Thyroid gland (tissue), 4 donors: Measurements from ENCODE around the gene FAM171A1. TPM values are rescaled to one million over a fixed set of nuclear protein-coding genes. Genes with fewer than 3 reads are reported as not detected.

Source experiments
- DNase-seq, 2 donors: peaks; one replicate each; pipeline ENCODE4 v3.0.0-alpha.2; 2019
- H3K27ac ChIP-seq, 3 donors: fragments of 200-600 bp; sonication (generic); 1 replicate in 2 of 3; 2 replicates in 1 of 3; pipeline ENCODE4 v1.5.1; 2016 to 2019; ENCODE audit warnings: mild to moderate bottlenecking in 1 of 3, moderate library complexity in 1 of 3
- H3K27me3 ChIP-seq: fragments of 200-600 bp; sonication (generic); one replicate; pipeline ENCODE4 v1.5.1; 2019
- H3K36me3 ChIP-seq, 2 donors: fragments of 200-600 bp; sonication (generic); one replicate each; pipeline ENCODE4 v1.5.1; 2016 to 2019
- H3K4me1 ChIP-seq, 2 donors: fragments of 200-600 bp; sonication (generic); one replicate each; pipeline ENCODE4 v1.5.1; 2017 to 2019
- H3K4me3 ChIP-seq, 3 donors: fragments of 200-600 bp; sonication (generic); replicated peaks in 1 of 3; 1 replicate in 2 of 3; 2 replicates in 1 of 3; pipeline ENCODE4 v1.5.1; 2016; ENCODE audit warnings: mild to moderate bottlenecking in 1 of 3
- H3K9me3 ChIP-seq: fragments of 200-600 bp; sonication (generic); one replicate; pipeline ENCODE4 v1.5.1; 2017
- CTCF ChIP-seq, 6 experiments: fragments of 200-600 bp in 3 of 6; fragments of 450-650 bp in 3 of 6; sonication (generic) in 3 of 6; IDR thresholded peaks; one replicate each; pipeline ENCODE4 v1.5.1; 2016 to 2019; ENCODE audit warnings: antibody characterized with exemption in 6 of 6, mild to moderate bottlenecking in 2 of 6, inconsistent platforms in 1 of 6, moderate library complexity in 1 of 6
- POLR2A ChIP-seq, 2 donors: fragments of 450-650 bp; IDR thresholded peaks; one replicate each; pipeline ENCODE4 v1.6.1; 2017; ENCODE audit warnings: antibody characterized with exemption in 2 of 2, mild to moderate bottlenecking in 2 of 2, moderate library complexity in 1 of 2
- WGBS, 2 donors: methylation state at CpG; one replicate each; pipeline ENCODE4 v1.1.5; 2017; 5-methylcytosine and 5-hydroxymethylcytosine counted together
- intact Hi-C: fragments of 100-400 bp; cut with DNase I; formaldehyde crosslinking; loops from one replicate; pipeline ENCODE4 v1.15.1; 2023
- total RNA-seq, 4 donors: library from RNA; depleted of rRNA; stranded (reverse); fragments of >200 nt; gene quantifications; one replicate each; pipeline ENCODE4 v1.2.3, GENCODE V29; 2016

Gene FAM171A1
- total RNA-seq, 4 donors from 2014 or later: 10.2 to 14.9 (median 13.3) TPM

GRCh38 chr10:15367296-15368085 lies 3.6 kb downstream of the FAM171A1 start:
- Histone ChIP-seq H3K36me3 (no peaks in the 10 kb centered on the region), H3K4me3 (no peak overlapping the region), H3K9me3 (no peaks in the 10 kb centered on the region), H3K27me3 (no peaks in the 10 kb centered on the region), H3K4me1 (peaks cover 5 to 6% of the 10 kb centered on the region in 2 donors), H3K27ac (no peak overlapping the region)
- no peak for TF ChIP-seq POLR2A (IDR thresholded peaks at IDR 0.05)
- no peak for TF ChIP-seq CTCF (IDR thresholded peaks at IDR 0.05)
- intact Hi-C loops: no loop called here
- WGBS, 2 donors: 89% methylated on average over 8 of the region's 8 CpGs
- no peak for DNase-seq

GRCh38 chr10:15365692-15366091 lies 5.4 kb downstream of the FAM171A1 start:
- no peak for DNase-seq
- Histone ChIP-seq H3K9me3 (no peaks in the 10 kb centered on the region), H3K27ac (no peak overlapping the region), H3K27me3 (no peaks in the 10 kb centered on the region), H3K4me1 (peaks cover 5 to 6% of the 10 kb centered on the region in 2 donors), H3K36me3 (no peaks in the 10 kb centered on the region), H3K4me3 (no peak overlapping the region)
- TF ChIP-seq POLR2A (IDR thresholded peaks at IDR 0.05): no peak
- TF ChIP-seq CTCF (IDR thresholded peaks at IDR 0.05): no peak
- intact Hi-C loops: no loop called here
- WGBS, 2 donors: 91 to 95% methylated on average over 1 of the region's 1 CpG

- H3K9me3 ChIP-seq: no peaks in the 10 kb centered on the region
- H3K27ac ChIP-seq: no peak overlapping the region
- WGBS, 2 donors: 90% methylated on average over 4 of the region's 4 CpGs
- intact Hi-C loops: no loop called here
- no peak for DNase-seq
- H3K4me1 ChIP-seq: no peaks in the 10 kb centered on the region
- H3K4me3 ChIP-seq: no peak overlapping the region
- no peaks in the 10 kb centered on the region for H3K27me3 ChIP-seq
- TF ChIP-seq CTCF (IDR thresholded peaks at IDR 0.05): no peak
- no peak for TF ChIP-seq POLR2A (IDR thresholded peaks at IDR 0.05)
- H3K36me3 ChIP-seq: no peaks in the 10 kb centered on the region
Observed at GRCh38 chr10:15364001-15364400, 7.1 kb downstream of the FAM171A1 start.

GRCh38 chr10:15363031-15363430 lies 8.1 kb downstream of the FAM171A1 start:
- H3K36me3 ChIP-seq: no peaks in the 10 kb centered on the region
- no peak for DNase-seq
- no peaks in the 10 kb centered on the region for H3K27me3 ChIP-seq
- no peaks in the 10 kb centered on the region for H3K9me3 ChIP-seq
- H3K4me1 ChIP-seq: no peaks in the 10 kb centered on the region
- TF ChIP-seq CTCF (IDR thresholded peaks at IDR 0.05) (no peak), POLR2A (IDR thresholded peaks at IDR 0.05) (no peak)
- no peak overlapping the region for H3K4me3 ChIP-seq
- WGBS, 2 donors: 84 to 87% methylated on average over 7 of the region's 7 CpGs
- no peak overlapping the region for H3K27ac ChIP-seq
- intact Hi-C loops: no loop called here

- TF ChIP-seq POLR2A (IDR thresholded peaks at IDR 0.05): no peak
- intact Hi-C loops: no loop called here
- H3K9me3 ChIP-seq: no peaks in the 10 kb centered on the region
- no peaks in the 10 kb centered on the region for H3K27me3 ChIP-seq
- 88 to 92% methylated on average over 3 of the region's 3 CpGs for whole genome bisulfite sequencing, 2 donors
- H3K4me3 ChIP-seq: no peak overlapping the region
- no peak for DNase-seq
- H3K4me1 ChIP-seq: no peaks in the 10 kb centered on the region
- no peak overlapping the region for H3K27ac ChIP-seq
- H3K36me3 ChIP-seq: no peaks in the 10 kb centered on the region
Observed at GRCh38 chr10:15361131-15361530, 10.0 kb downstream of the FAM171A1 start.
